ENCODE results near the gene LBH.

DNA sequence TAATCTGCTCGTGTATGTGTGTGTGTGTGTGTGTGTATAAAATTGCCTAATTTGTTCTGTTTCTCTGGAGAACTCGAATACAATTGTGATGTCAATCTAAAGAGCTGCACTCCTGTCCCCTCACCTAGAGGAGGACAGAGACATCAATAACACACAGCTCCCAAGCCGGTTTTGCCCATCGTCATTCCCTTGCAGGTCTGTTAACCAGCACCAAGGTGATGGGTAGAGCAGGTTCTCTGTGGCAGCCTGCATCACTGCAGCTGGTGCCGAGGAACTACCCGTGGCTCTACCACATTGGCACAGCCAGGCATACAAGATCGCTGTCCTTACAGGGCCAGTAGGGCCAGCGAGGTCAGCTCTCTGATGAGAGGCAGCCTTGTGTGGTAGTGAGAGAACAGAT is 41.0 kb downstream of the LBH start:
- TF ChIP-seq, protein P1, sequence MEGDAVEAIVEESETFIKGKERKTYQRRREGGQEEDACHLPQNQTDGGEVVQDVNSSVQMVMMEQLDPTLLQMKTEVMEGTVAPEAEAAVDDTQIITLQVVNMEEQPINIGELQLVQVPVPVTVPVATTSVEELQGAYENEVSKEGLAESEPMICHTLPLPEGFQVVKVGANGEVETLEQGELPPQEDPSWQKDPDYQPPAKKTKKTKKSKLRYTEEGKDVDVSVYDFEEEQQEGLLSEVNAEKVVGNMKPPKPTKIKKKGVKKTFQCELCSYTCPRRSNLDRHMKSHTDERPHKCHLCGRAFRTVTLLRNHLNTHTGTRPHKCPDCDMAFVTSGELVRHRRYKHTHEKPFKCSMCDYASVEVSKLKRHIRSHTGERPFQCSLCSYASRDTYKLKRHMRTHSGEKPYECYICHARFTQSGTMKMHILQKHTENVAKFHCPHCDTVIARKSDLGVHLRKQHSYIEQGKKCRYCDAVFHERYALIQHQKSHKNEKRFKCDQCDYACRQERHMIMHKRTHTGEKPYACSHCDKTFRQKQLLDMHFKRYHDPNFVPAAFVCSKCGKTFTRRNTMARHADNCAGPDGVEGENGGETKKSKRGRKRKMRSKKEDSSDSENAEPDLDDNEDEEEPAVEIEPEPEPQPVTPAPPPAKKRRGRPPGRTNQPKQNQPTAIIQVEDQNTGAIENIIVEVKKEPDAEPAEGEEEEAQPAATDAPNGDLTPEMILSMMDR (IDR thresholded peaks at IDR 0.05; ENCODE audit: poor library complexity): no peak
- TF ChIP-seq EZH2 (IDR thresholded peaks at IDR 0.05; ENCODE audit: borderline replicate concordance): no peak
- TF ChIP-seq EZH2phosphoT487 (IDR thresholded peaks at IDR 0.05; ENCODE audit: low read depth, severe bottlenecking, unreplicated experiment): no peak
